Left lung (tissue), 10 donors: Measurements from ENCODE around the gene BARX1. TPM values are rescaled to one million over a fixed set of nuclear protein-coding genes. Genes with fewer than 3 reads are reported as not detected.
"Not testable (repeated sequence)": the region's sequence is repeated elsewhere in the genome, so short reads cannot be mapped to it uniquely, and the experiment has no call there.

Source experiments
- ATAC-seq: fragments of 200-7000 bp; cut with Tn5 transposase; one replicate; pipeline ENCODE4 v1.9.1; 2020; ENCODE audit warnings: moderate library complexity
- DNase-seq, 4 donors: peaks; one replicate each; pipeline ENCODE4 v3.0.0-alpha.2; 2013 to 2020
- H3K27ac ChIP-seq, 2 donors: fragments of 200-600 bp; sonication (generic) in 1 of 2; one replicate each; pipeline versions ENCODE4 v1.5.0 to v1.8.0; 2020 to 2021
- H3K27me3 ChIP-seq, 2 donors: fragments of 200-600 bp; sonication (generic) in 1 of 2; one replicate each; pipeline versions ENCODE4 v1.5.0 to v1.8.0; 2020 to 2021
- H3K36me3 ChIP-seq, 2 donors: fragments of 200-600 bp; sonication (generic) in 1 of 2; one replicate each; pipeline versions ENCODE4 v1.5.0 to v1.8.0; 2020 to 2021
- H3K4me1 ChIP-seq, 2 donors: fragments of 200-600 bp; one replicate each; pipeline ENCODE4 v1.8.0; 2021
- H3K4me3 ChIP-seq, 2 donors: fragments of 200-600 bp; sonication (generic) in 1 of 2; one replicate each; pipeline versions ENCODE4 v1.5.0 to v1.8.0; 2020 to 2021; ENCODE audit warnings: mild to moderate bottlenecking in 1 of 2
- H3K9me3 ChIP-seq, 2 donors: fragments of 200-600 bp; sonication (generic) in 1 of 2; one replicate each; pipeline versions ENCODE4 v1.5.0 to v1.8.0; 2020 to 2021
- CTCF ChIP-seq, 2 donors: fragments of 200-600 bp; sonication (generic) in 1 of 2; IDR thresholded peaks; one replicate each; pipeline versions ENCODE4 v1.5.0 to v1.8.0; 2021; ENCODE audit warnings: antibody characterized with exemption in 2 of 2
- intact Hi-C, 2 donors: fragments of 100-400 bp; cut with DNase I; formaldehyde crosslinking; loops; one replicate each; pipeline versions ENCODE4 v1.11.2 to v1.14.2; 2022
- polyA plus RNA-seq, 6 donors: library from polyadenylated mRNA; unstranded; fragments of 120-200 nt; gene quantifications; one replicate each; pipeline ENCODE4 v1.2.1, GENCODE V29; 2013; ENCODE audit not compliant: insufficient read length in 6 of 6
- total RNA-seq, 2 donors: library from RNA; stranded (reverse); fragmentation: NEBNext Ultra II Directional; extraction: Animal tissue kit (Norgen Biotek cat#: 25700); gene quantifications; one replicate each; pipeline ENCODE4 v1.2.1, GENCODE V29; 2021
- donor health status: DM: no; HTN: yes; CAD: no.
- donor health status: DM: no; HTN: no; CAD: no.

The BARX1 gene
- total and polyA plus RNA-seq, 8 donors, result not detected

GRCh38 chr9:93945400-93946337 lies 9.5 kb downstream of the BARX1 start:
- Histone ChIP-seq H3K9me3 (no peaks in the 10 kb centered on the region), H3K4me3 (peak overlapping the region in 1 of 2 donors; percentile 26), H3K27ac (no peak overlapping the region), H3K27me3 (peaks cover 79 to 100% of the 10 kb centered on the region in 2 donors), H3K36me3 (no peaks in the 10 kb centered on the region), H3K4me1 (peaks cover 8 to 13% of the 10 kb centered on the region in 2 donors)
- peak; percentile 42 for ATAC-seq
- intact Hi-C loops, result no loop called here
- DNase-seq, result no peak
- TF ChIP-seq CTCF (IDR thresholded peaks at IDR 0.05), result no peak

- peaks cover 7 to 10% of the 10 kb centered on the region in 2 donors for H3K4me1 ChIP-seq
- no peak overlapping the region for H3K27ac ChIP-seq
- peaks cover 63 to 93% of the 10 kb centered on the region in 2 donors for H3K27me3 ChIP-seq
- intact Hi-C loops, result no loop called here
- H3K36me3 ChIP-seq, result no peaks in the 10 kb centered on the region
- DNase-seq, result no peak
- H3K4me3 ChIP-seq, result no peak overlapping the region
- no peaks in the 10 kb centered on the region for H3K9me3 ChIP-seq
- no peak for TF ChIP-seq CTCF (IDR thresholded peaks at IDR 0.05)
- ATAC-seq, result no peak
Measured at GRCh38 chr9:93944011-93944410, 11.1 kb downstream of the BARX1 start.

GRCh38 chr9:93942161-93942560 lies 13.0 kb downstream of the BARX1 start:
- H3K4me1 ChIP-seq, result peaks cover 7 to 10% of the 10 kb centered on the region in 2 donors
- no peak for TF ChIP-seq CTCF (IDR thresholded peaks at IDR 0.05)
- no peak for DNase-seq
- intact Hi-C loops, result no loop called here
- peaks cover 44 to 90% of the 10 kb centered on the region in 2 donors for H3K27me3 ChIP-seq
- no peak overlapping the region for H3K4me3 ChIP-seq
- no peaks in the 10 kb centered on the region for H3K36me3 ChIP-seq
- no peaks in the 10 kb centered on the region for H3K9me3 ChIP-seq
- ATAC-seq, result no peak
- H3K27ac ChIP-seq, result no peak overlapping the region

- Histone ChIP-seq H3K4me3 (no peak overlapping the region), H3K4me1 (peaks cover 7 to 10% of the 10 kb centered on the region in 2 donors), H3K27ac (no peak overlapping the region), H3K36me3 (no peaks in the 10 kb centered on the region), H3K27me3 (peaks cover 38 to 84% of the 10 kb centered on the region in 2 donors), H3K9me3 (no peaks in the 10 kb centered on the region)
- ATAC-seq (no peak), DNase-seq (no peak)
- intact Hi-C loops, result no loop called here
- no peak for TF ChIP-seq CTCF (IDR thresholded peaks at IDR 0.05)
Measured at GRCh38 chr9:93941493-93941892, 13.7 kb downstream of the BARX1 start.

- intact Hi-C loops, result no loop called here
- no peak for ATAC-seq
- H3K36me3 ChIP-seq, result no peaks in the 10 kb centered on the region
Measured at GRCh38 chr9:93940951-93941350, 14.2 kb downstream of the BARX1 start.

GRCh38 chr9:93939589-93939988 lies 15.6 kb downstream of the BARX1 start:
- H3K9me3 ChIP-seq, H3K4me3 ChIP-seq, ATAC-seq, H3K36me3 ChIP-seq, H3K27ac ChIP-seq, H3K4me1 ChIP-seq, DNase-seq, intact Hi-C loops: not testable (repeated sequence)
- H3K27me3 ChIP-seq, result peaks cover 19 to 71% of the 10 kb centered on the region in 2 donors

More at GRCh38 chr9:93940951-93941350, 14.2 kb downstream of the BARX1 start:
- peaks cover 4 to 8% of the 10 kb centered on the region in 2 donors for H3K4me1 ChIP-seq
- H3K27me3 ChIP-seq, result peaks cover 32 to 78% of the 10 kb centered on the region in 2 donors
- H3K4me3 ChIP-seq, result no peak overlapping the region
- H3K27ac ChIP-seq, result no peak overlapping the region
- TF ChIP-seq CTCF (IDR thresholded peaks at IDR 0.05), result no peak
- DNase-seq, result no peak
- H3K9me3 ChIP-seq, result no peaks in the 10 kb centered on the region
